HEK293 (cell line): ENCODE results near the gene PTTG1.

Experiments used
- CTCF ChIA-PET: fragments of 350-600 bp; formaldehyde crosslinking; extraction: SDS; loops from one replicate; lab custom pipeline; 2021; ENCODE audit warnings: antibody characterized with exemption; lab: Yijun Ruan, JAX
- POLR2A ChIA-PET: fragments of 300-600 bp; formaldehyde crosslinking; extraction: SDS; loops from one replicate; lab custom pipeline; 2020; ENCODE audit warnings: antibody characterized with exemption, inconsistent platforms; lab: Yijun Ruan, JAX
- H3K27ac ChIP-seq: fragments of 200-500 bp; sonication (Bioruptor generic); 2 replicates; pipeline ENCODE4 v1.5.1; 2014; ENCODE audit warnings: low read depth, low read length, control low read depth, inconsistent platforms; ENCODE audit errors: extremely low read depth
- H3K36me3 ChIP-seq, 2 experiments: fragments of 200-500 bp in 1 of 2; sonication (Bioruptor generic) in 1 of 2; 1 replicate in 1 of 2; 2 replicates in 1 of 2; pipeline ENCODE4 v1.5.1; 2014 to 2017; ENCODE audit warnings: inconsistent platforms in 2 of 2, low read length in 2 of 2; ENCODE audit not compliant: control insufficient read depth in 2 of 2, insufficient read depth in 1 of 2
- H3K4me1 ChIP-seq: fragments of 200-500 bp; sonication (Bioruptor generic); 2 replicates; pipeline ENCODE4 v1.5.1; 2014; ENCODE audit warnings: mild to moderate bottlenecking, low read length, inconsistent platforms; ENCODE audit not compliant: control insufficient read depth, insufficient read depth
- H3K4me3 ChIP-seq: 2 replicates; pipeline ENCODE4 v1.5.1; 2011; ENCODE audit warnings: low read depth, mild to moderate bottlenecking, control low read depth, low read length, moderate library complexity
- H3K9me3 ChIP-seq: fragments of 200-500 bp; sonication (Bioruptor generic); 2 replicates; pipeline ENCODE4 v1.5.1; 2014; ENCODE audit warnings: low read depth, low read length, inconsistent platforms; ENCODE audit not compliant: control insufficient read depth, insufficient read depth
- EGR2 ChIP-seq: fragments of 450-650 bp; formaldehyde crosslinking; IDR thresholded peaks from 2 replicates; pipeline ENCODE4 v1.5.1; 2016; ENCODE audit warnings: low read depth, missing biosample characterization, missing genetic modification characterization
- HOXD13 ChIP-seq: sonication (generic); formaldehyde crosslinking; IDR thresholded peaks from 2 replicates; pipeline ENCODE4 v1.8.0; 2022; ENCODE audit warnings: missing genetic modification reagents, borderline replicate concordance
- MEIS1 ChIP-seq: sonication (generic); formaldehyde crosslinking; IDR thresholded peaks from 2 replicates; pipeline ENCODE4 v1.8.1; 2022; ENCODE audit warnings: missing genetic modification reagents, mild to moderate bottlenecking, borderline replicate concordance
- TRIM28 ChIP-seq: IDR thresholded peaks from 2 replicates; pipeline ENCODE4 v1.6.1; 2011; ENCODE audit warnings: low read length, control low read depth, borderline replicate concordance
- TSHZ1 ChIP-seq: fragments of 450-650 bp; formaldehyde crosslinking; IDR thresholded peaks from 2 replicates; pipeline ENCODE4 v1.5.1; 2016; ENCODE audit warnings: missing biosample characterization, missing genetic modification characterization, borderline replicate concordance
- ZBTB26 ChIP-seq: fragments of 450-650 bp; formaldehyde crosslinking; optimal IDR thresholded peaks from 2 replicates; pipeline ENCODE3; 2016; ENCODE audit warnings: missing biosample characterization, mild to moderate bottlenecking, missing genetic modification characterization
- ZBTB49 ChIP-seq: fragments of 450-650 bp; formaldehyde crosslinking; IDR thresholded peaks from 2 replicates; pipeline ENCODE4 v1.5.1; 2016; ENCODE audit warnings: missing biosample characterization, missing genetic modification characterization, low read depth
- ZEB2 ChIP-seq: fragments of 450-650 bp; formaldehyde crosslinking; IDR thresholded peaks from 2 replicates; pipeline ENCODE4 v1.5.1; 2016; ENCODE audit warnings: missing biosample characterization, missing genetic modification characterization
- ZNF133 ChIP-seq: fragments of 450-650 bp; formaldehyde crosslinking; IDR thresholded peaks from 2 replicates; pipeline ENCODE4 v1.5.1; 2016; ENCODE audit warnings: missing biosample characterization, missing genetic modification characterization
- ZNF146 ChIP-seq: fragments of 450-650 bp; formaldehyde crosslinking; IDR thresholded peaks from 2 replicates; pipeline ENCODE4 v1.5.1; 2016; ENCODE audit warnings: missing biosample characterization, missing genetic modification characterization
- ZNF157 ChIP-seq: fragments of 450-650 bp; formaldehyde crosslinking; IDR thresholded peaks from 2 replicates; pipeline ENCODE4 v1.5.1; 2016; ENCODE audit warnings: missing biosample characterization, missing genetic modification characterization
- ZNF18 ChIP-seq: fragments of 450-650 bp; formaldehyde crosslinking; IDR thresholded peaks from 2 replicates; pipeline ENCODE4 v1.5.1; 2016; ENCODE audit warnings: missing biosample characterization, missing genetic modification characterization
- ZNF266 ChIP-seq: fragments of 450-650 bp; formaldehyde crosslinking; IDR thresholded peaks from 2 replicates; pipeline ENCODE4 v1.5.1; 2016; ENCODE audit warnings: missing biosample characterization, missing genetic modification characterization, low read depth
- ZNF280D ChIP-seq: fragments of 450-650 bp; formaldehyde crosslinking; IDR thresholded peaks from 2 replicates; pipeline ENCODE4 v1.5.1; 2016; ENCODE audit warnings: missing biosample characterization, missing genetic modification characterization
- ZNF341 ChIP-seq: fragments of 450-650 bp; formaldehyde crosslinking; IDR thresholded peaks from 2 replicates; pipeline ENCODE4; 2016; ENCODE audit warnings: low read depth, missing biosample characterization, missing genetic modification characterization
- ZNF600 ChIP-seq: fragments of 450-650 bp; formaldehyde crosslinking; IDR thresholded peaks from 2 replicates; pipeline ENCODE4 v1.5.1; 2016; ENCODE audit warnings: missing biosample characterization, missing genetic modification characterization
- ZNF645 ChIP-seq: fragments of 450-650 bp; formaldehyde crosslinking; IDR thresholded peaks from 2 replicates; pipeline ENCODE4; 2016; ENCODE audit warnings: missing biosample characterization, missing genetic modification characterization
- ZNF654 ChIP-seq: fragments of 450-650 bp; formaldehyde crosslinking; IDR thresholded peaks from 2 replicates; pipeline ENCODE4 v1.5.1; 2016; ENCODE audit warnings: low read depth, missing biosample characterization, missing genetic modification characterization
- ZNF658 ChIP-seq: fragments of 450-650 bp; formaldehyde crosslinking; IDR thresholded peaks from 2 replicates; pipeline ENCODE4; 2016; ENCODE audit warnings: missing biosample characterization, missing genetic modification characterization
- ZNF660 ChIP-seq: fragments of 450-650 bp; IDR thresholded peaks from 2 replicates; pipeline ENCODE4 v1.5.1; 2018; ENCODE audit warnings: missing biosample characterization, mild to moderate bottlenecking, missing genetic modification characterization
- ZNF707 ChIP-seq: fragments of 450-650 bp; formaldehyde crosslinking; IDR thresholded peaks from 2 replicates; pipeline ENCODE4 v1.5.1; 2016; ENCODE audit warnings: missing biosample characterization, missing genetic modification characterization
- ZXDB ChIP-seq: fragments of 450-650 bp; formaldehyde crosslinking; IDR thresholded peaks from 2 replicates; pipeline ENCODE4 v1.5.1; 2016; ENCODE audit warnings: missing biosample characterization, missing genetic modification characterization

Gene PTTG1

GRCh38 chr5:160471761-160472160 lies 50.1 kb downstream of the PTTG1 start (continued):
- TF ChIP-seq ZNF654 (tag by site-specific recombination) (no peak), ZNF146 (no peak)
- TF ChIP-seq, all 188 proteins: peak for 0

GRCh38 chr5:160472482-160472881 lies 50.8 kb downstream of the PTTG1 start:
- POLR2A ChIA-PET = no interaction called here
- Histone ChIP-seq H3K27ac (no peak overlapping the region), H3K36me3 (no peaks in the 10 kb centered on the region), H3K9me3 (no peaks in the 10 kb centered on the region), H3K4me3 (no peak overlapping the region), H3K4me1 (peaks cover 7% of the 10 kb centered on the region; the same call in 1 of the 2 replicates)
- CTCF ChIA-PET = no interaction called here
- TF ChIP-seq ZNF133 (no peak), ZEB2 (tag by site-specific recombination) (no peak), ZNF266 (no peak), ZBTB49 (tag by site-specific recombination) (no peak), ZNF600 (tag by site-specific recombination) (no peak), ZNF280D (tag by site-specific recombination) (no peak), ZNF658 (tag by site-specific recombination) (no peak), ZNF660 (tag by site-specific recombination) (no peak), ZXDB (tag by site-specific recombination) (no peak), ZNF157 (no peak), MEIS1 (CRISPR knock-in tag) (no peak), ZNF341 (tag by site-specific recombination) (no peak), ZNF645 (no peak), TSHZ1 (tag by site-specific recombination) (no peak), ZBTB26 (tag by site-specific recombination) (no peak), ZNF18 (no peak), ZNF707 (tag by site-specific recombination) (no peak), TRIM28 (no peak), EGR2 (tag by site-specific recombination) (no peak), HOXD13 (CRISPR knock-in tag) (no peak)
